Glutamatergic neuron (in vitro differentiated cells): Measurements from ENCODE around the gene GET4. TPM values are rescaled to one million over a fixed set of nuclear protein-coding genes. Genes with fewer than 3 reads are reported as not detected.

ENCODE experiments used
- DNase-seq: peaks from one replicate; pipeline ENCODE4 v3.0.0; 2022
- H3K27ac Mint-ChIP-seq: one replicate; pipeline ENCODE4 v1.8.0; 2020; ENCODE audit warnings: mild to moderate bottlenecking, mixed read lengths, inconsistent platforms; ENCODE audit not compliant: unreplicated experiment
- H3K27me3 Mint-ChIP-seq: one replicate; pipeline ENCODE4 v1.8.0; 2020; ENCODE audit warnings: mild to moderate bottlenecking, moderate library complexity, mixed read lengths, inconsistent platforms; ENCODE audit not compliant: unreplicated experiment
- H3K36me3 Mint-ChIP-seq: one replicate; pipeline ENCODE4 v1.8.0; 2020; ENCODE audit warnings: mild to moderate bottlenecking, mixed read lengths, inconsistent platforms; ENCODE audit not compliant: unreplicated experiment
- H3K4me1 Mint-ChIP-seq: one replicate; pipeline ENCODE4 v1.8.0; 2020; ENCODE audit warnings: mild to moderate bottlenecking, low read depth, mixed read lengths, inconsistent platforms; ENCODE audit not compliant: unreplicated experiment
- H3K4me3 Mint-ChIP-seq: one replicate; pipeline ENCODE4 v1.8.0; 2020; ENCODE audit warnings: mild to moderate bottlenecking, mixed read lengths, inconsistent platforms; ENCODE audit not compliant: unreplicated experiment
- H3K9me3 Mint-ChIP-seq: one replicate; pipeline ENCODE4 v1.8.0; 2020; ENCODE audit warnings: mild to moderate bottlenecking, moderate library complexity, mixed read lengths, inconsistent platforms; ENCODE audit not compliant: unreplicated experiment
- total RNA-seq: library from RNA; stranded (reverse); fragmentation: NEBNext Ultra II Directional; extraction: Animal tissue kit (Norgen Biotek cat#: 25700); gene quantifications from one replicate; pipeline ENCODE4 v1.2.1, GENCODE V29; 2021; ENCODE audit not compliant: unreplicated experiment
- TF ChIP-seq, protein P1 (sequence below): fragments of 200-600 bp; sonication (generic); IDR thresholded peaks from one replicate; pipeline ENCODE4 v1.5.0; 2021; ENCODE audit not compliant: partially characterized antibody, unreplicated experiment

Gene GET4
- total RNA-seq, 1 donor from 2014 or later, result 70.2 TPM

DNA sequence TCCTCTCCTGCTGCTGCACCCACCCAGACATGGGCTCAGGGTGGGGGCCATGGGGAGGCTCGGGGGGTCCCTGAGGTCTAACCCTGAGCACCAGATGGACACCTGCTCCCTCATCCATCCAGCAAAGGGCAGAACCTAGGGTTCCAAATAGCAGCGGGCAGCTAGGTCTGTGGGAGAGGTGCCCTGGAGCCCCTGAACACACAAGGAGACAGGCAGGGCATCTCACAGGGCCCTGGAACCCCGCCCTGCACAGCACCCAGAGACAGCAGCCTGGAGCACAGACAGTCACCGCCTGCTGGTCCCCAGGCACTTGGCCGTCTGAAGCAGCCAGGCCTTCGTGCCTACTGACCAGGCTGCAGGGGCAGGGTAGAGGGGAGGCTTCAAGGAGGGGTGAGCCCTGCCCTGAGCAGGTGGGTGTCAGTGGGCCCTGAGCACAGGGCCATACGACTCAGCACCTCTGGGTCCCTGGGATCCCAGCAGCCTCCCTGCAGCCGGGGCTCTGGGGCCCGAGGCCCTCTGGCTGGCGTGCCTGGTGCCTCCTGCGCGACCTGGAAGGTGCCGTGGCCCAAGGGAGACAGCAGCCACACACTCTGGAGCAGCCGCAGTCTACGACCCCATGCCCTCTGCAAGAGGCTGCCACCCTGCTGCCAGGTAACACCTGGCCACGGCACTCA lies 38.3 kb downstream of the GET4 start:
- H3K4me3 Mint-ChIP-seq, result no peak overlapping the region
- DNase-seq, result no peak
- TF ChIP-seq, protein P1, sequence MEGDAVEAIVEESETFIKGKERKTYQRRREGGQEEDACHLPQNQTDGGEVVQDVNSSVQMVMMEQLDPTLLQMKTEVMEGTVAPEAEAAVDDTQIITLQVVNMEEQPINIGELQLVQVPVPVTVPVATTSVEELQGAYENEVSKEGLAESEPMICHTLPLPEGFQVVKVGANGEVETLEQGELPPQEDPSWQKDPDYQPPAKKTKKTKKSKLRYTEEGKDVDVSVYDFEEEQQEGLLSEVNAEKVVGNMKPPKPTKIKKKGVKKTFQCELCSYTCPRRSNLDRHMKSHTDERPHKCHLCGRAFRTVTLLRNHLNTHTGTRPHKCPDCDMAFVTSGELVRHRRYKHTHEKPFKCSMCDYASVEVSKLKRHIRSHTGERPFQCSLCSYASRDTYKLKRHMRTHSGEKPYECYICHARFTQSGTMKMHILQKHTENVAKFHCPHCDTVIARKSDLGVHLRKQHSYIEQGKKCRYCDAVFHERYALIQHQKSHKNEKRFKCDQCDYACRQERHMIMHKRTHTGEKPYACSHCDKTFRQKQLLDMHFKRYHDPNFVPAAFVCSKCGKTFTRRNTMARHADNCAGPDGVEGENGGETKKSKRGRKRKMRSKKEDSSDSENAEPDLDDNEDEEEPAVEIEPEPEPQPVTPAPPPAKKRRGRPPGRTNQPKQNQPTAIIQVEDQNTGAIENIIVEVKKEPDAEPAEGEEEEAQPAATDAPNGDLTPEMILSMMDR, result no peak
- H3K36me3 Mint-ChIP-seq, result no peaks in the 10 kb centered on the region
- H3K27ac Mint-ChIP-seq, result no peak overlapping the region
- H3K9me3 Mint-ChIP-seq, result peaks cover 11% of the 10 kb centered on the region
- H3K27me3 Mint-ChIP-seq, result peaks cover 6% of the 10 kb centered on the region
- peaks cover 10% of the 10 kb centered on the region for H3K4me1 Mint-ChIP-seq

DNA sequence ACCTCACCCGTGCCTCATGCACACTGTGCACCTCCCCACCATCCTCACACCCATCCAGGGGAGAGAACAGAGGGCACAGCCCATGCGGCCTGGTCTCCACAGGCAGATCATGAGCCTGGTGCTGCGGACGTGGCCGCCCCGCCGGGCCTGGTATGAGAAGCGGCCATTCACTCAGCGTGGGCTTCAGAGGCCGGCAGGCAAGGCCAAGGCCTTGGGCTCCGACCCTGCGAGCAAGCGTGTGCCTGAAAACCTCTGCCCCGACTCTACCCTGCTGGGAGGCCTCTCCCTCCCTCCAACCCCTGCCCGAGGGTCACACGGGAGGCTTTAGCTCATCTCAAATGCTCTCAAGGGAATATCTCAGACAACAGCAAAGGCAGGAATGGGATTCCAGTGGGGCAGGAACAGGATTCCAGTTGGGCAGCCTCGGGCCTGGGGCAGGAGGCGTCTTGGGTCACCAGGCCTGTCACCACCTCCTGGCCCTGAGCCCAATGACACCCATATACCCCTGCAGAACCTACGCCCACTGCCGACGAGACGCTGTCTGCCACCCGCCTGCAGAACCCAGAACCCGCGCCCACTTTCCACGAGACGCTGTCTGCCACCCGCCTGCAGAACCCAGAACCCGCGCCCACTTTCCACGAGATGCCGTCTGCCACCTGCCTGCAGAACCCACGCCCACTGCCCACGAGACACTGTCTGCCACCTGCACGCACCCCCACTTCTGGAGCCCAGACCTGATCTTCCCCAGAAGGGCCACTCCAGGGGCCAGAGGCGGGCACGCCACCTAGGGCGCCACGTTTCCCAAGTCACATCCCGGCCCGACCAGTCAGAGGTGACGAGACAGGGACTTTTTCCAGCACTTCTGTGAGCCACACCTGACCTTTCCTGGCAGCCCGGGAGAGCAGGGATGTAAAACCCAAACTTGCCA lies 39.2 kb downstream of the GET4 start:
- TF ChIP-seq, protein P1, result no peak
- H3K27ac Mint-ChIP-seq, result no peak overlapping the region
- peaks cover 6% of the 10 kb centered on the region for H3K27me3 Mint-ChIP-seq
- no peak overlapping the region for H3K4me3 Mint-ChIP-seq
- H3K4me1 Mint-ChIP-seq, result peaks cover 10% of the 10 kb centered on the region
- H3K9me3 Mint-ChIP-seq, result peaks cover 9% of the 10 kb centered on the region
- no peaks in the 10 kb centered on the region for H3K36me3 Mint-ChIP-seq
- DNase-seq, result no peak

DNA sequence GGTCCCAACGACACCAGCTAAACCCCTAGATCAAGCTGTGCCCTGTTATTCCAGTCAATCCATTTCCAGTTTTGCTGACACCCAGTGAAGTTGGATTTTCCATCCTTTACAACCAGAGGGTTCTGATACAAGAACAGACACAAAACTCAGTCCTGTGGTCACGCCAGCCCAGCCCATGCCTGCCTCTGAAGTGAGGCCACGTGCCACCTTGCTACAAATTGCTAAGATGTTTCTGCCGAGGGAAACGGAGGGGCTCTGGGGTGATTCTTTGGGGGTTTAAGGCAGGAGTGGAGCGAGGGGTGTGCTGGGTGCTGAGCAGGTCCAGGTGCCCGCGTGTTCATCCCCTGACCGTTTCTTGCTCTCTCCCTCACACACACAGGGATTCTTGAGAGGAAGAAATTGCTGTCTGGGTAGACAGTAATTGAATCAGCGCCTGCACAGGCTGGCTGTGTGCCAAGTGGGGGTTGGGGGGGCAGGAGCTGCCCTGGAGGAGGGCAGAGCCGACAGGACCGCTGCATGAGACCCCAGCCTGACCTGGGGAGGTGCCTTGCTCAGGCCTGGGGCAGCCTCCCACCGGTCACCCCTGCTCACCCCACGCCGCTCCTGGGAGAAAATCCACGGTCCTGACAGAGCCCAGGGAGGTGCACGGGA lies 40.1 kb downstream of the GET4 start:
- Mint-ChIP-seq H3K4me1 (peaks cover 10% of the 10 kb centered on the region), H3K9me3 (peaks cover 12% of the 10 kb centered on the region), H3K36me3 (no peaks in the 10 kb centered on the region), H3K4me3 (no peak overlapping the region), H3K27ac (no peak overlapping the region), H3K27me3 (peaks cover 8% of the 10 kb centered on the region)
- TF ChIP-seq, protein P1, result no peak
- DNase-seq, result peak; percentile 24

- TF ChIP-seq, protein P1, result no peak
- DNase-seq, result peak; percentile 11
- Mint-ChIP-seq H3K9me3 (peaks cover 12% of the 10 kb centered on the region), H3K4me3 (no peak overlapping the region), H3K27me3 (peaks cover 8% of the 10 kb centered on the region), H3K27ac (no peak overlapping the region), H3K36me3 (no peaks in the 10 kb centered on the region), H3K4me1 (peaks cover 10% of the 10 kb centered on the region)
These were observed 41.1 kb downstream of the GET4 start for GRCh38 chr7:917255-918117.
